Psoas muscle (tissue), 8 donors: ENCODE data around the gene CRB1. TPM values are rescaled to one million over a fixed set of nuclear protein-coding genes. Genes with fewer than 3 reads are reported as not detected.

ENCODE experiments used
- ATAC-seq, 4 donors: fragments of 200-7000 bp; cut with Tn5 transposase; one replicate each; pipeline ENCODE4 v1.9.1; 2020; ENCODE audit warnings: moderate library complexity in 3 of 4, mild to moderate bottlenecking in 2 of 4
- DNase-seq, 2 donors: peaks; one replicate each; pipeline ENCODE4 v3.0.0-alpha.2; 2020
- H3K27ac ChIP-seq: fragments of 200-600 bp; one replicate; pipeline ENCODE4 v1.8.0; 2022
- H3K27me3 ChIP-seq, 3 donors: fragments of 200-600 bp in 1 of 3; one replicate each; pipeline versions ENCODE4 v1.6.1 to v1.8.0; 2013 to 2022; ENCODE audit warnings: low read length in 2 of 3, mild to moderate bottlenecking in 2 of 3, moderate library complexity in 1 of 3; ENCODE audit not compliant: insufficient read depth in 3 of 3
- H3K36me3 ChIP-seq, 2 donors: fragments of 200-600 bp in 1 of 2; one replicate each; pipeline versions ENCODE4 v1.6.1 to v1.8.0; 2013 to 2022; ENCODE audit warnings: low read depth in 1 of 2, mild to moderate bottlenecking in 1 of 2, moderate library complexity in 1 of 2; ENCODE audit not compliant: insufficient read depth in 1 of 2
- H3K4me1 ChIP-seq: fragments of 200-600 bp; one replicate; pipeline ENCODE4 v1.8.0; 2022
- H3K4me3 ChIP-seq: fragments of 200-600 bp; one replicate; pipeline ENCODE4 v1.8.0; 2022; ENCODE audit warnings: mild to moderate bottlenecking
- H3K9me3 ChIP-seq: fragments of 200-600 bp; one replicate; pipeline ENCODE4 v1.8.0; 2022
- WGBS, 3 donors: extraction: QIAGEN DNeasy Blood & Tissue Kit; methylation state at CpG; one replicate each; pipeline versions ENCODE4 v1.1.6 to v1.1.7; 2013; 5-methylcytosine and 5-hydroxymethylcytosine counted together
- intact Hi-C, 2 donors: fragments of 100-400 bp; cut with DNase I; formaldehyde crosslinking; loops; one replicate each; pipeline versions ENCODE4 v1.11.0 to v1.14.2; 2022
- polyA plus RNA-seq, 3 donors: library from polyadenylated mRNA; stranded (reverse); fragments of 200-250 nt; gene quantifications; one replicate each; pipeline ENCODE4 v1.2.3, GENCODE V29; 2013
- total RNA-seq, 4 donors: library from RNA; stranded (reverse); fragmentation: NEBNext Ultra II Directional in 2 of 4; extraction: Animal tissue kit (Norgen Biotek cat#: 25700) in 2 of 4; gene quantifications; one replicate each; pipeline versions ENCODE4 v1.2.1 to v1.2.4, GENCODE V29; 2021 to 2023
- TF ChIP-seq, protein P1 (sequence below): fragments of 200-600 bp; IDR thresholded peaks from one replicate; pipeline ENCODE4 v1.8.0; 2022; ENCODE audit warnings: antibody characterized with exemption
- donor health status: healthy with polysubstance abuse.
- donor health status: DM: no; HTN: no; CAD: no; lungs with moderate emphysema.
- donor health status: Bipolar disorder and iron deficiency.
- donor health status: healthy.
- donor health status: DM: yes; HTN: yes; CAD: no.
- donor health status: DM: no; HTN: no; CAD: no.
- donor health status: DM: no; HTN: no; CAD: no.
- donor health status: DM: yes; HTN: yes; CAD: no.

CRB1 gene
- total and polyA plus RNA-seq, 7 donors = 0.06 to 1.3 (median 0.77) TPM

- ATAC-seq (no peak), DNase-seq (no peak)
- TF ChIP-seq, protein P1, sequence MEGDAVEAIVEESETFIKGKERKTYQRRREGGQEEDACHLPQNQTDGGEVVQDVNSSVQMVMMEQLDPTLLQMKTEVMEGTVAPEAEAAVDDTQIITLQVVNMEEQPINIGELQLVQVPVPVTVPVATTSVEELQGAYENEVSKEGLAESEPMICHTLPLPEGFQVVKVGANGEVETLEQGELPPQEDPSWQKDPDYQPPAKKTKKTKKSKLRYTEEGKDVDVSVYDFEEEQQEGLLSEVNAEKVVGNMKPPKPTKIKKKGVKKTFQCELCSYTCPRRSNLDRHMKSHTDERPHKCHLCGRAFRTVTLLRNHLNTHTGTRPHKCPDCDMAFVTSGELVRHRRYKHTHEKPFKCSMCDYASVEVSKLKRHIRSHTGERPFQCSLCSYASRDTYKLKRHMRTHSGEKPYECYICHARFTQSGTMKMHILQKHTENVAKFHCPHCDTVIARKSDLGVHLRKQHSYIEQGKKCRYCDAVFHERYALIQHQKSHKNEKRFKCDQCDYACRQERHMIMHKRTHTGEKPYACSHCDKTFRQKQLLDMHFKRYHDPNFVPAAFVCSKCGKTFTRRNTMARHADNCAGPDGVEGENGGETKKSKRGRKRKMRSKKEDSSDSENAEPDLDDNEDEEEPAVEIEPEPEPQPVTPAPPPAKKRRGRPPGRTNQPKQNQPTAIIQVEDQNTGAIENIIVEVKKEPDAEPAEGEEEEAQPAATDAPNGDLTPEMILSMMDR = no peak
- Histone ChIP-seq H3K4me3 (no peak overlapping the region), H3K27ac (no peak overlapping the region), H3K36me3 (no peaks in the 10 kb centered on the region), H3K4me1 (no peaks in the 10 kb centered on the region), H3K27me3 (no peaks in the 10 kb centered on the region), H3K9me3 (no peaks in the 10 kb centered on the region)
- intact Hi-C loops = no loop called here
- WGBS, 3 donors = 95 to 97% (median 97%) methylated on average over 14 of the region's 14 CpGs
Measured at GRCh38 chr1:197363855-197364254, 95.8 kb downstream of the CRB1 start.

DNA sequence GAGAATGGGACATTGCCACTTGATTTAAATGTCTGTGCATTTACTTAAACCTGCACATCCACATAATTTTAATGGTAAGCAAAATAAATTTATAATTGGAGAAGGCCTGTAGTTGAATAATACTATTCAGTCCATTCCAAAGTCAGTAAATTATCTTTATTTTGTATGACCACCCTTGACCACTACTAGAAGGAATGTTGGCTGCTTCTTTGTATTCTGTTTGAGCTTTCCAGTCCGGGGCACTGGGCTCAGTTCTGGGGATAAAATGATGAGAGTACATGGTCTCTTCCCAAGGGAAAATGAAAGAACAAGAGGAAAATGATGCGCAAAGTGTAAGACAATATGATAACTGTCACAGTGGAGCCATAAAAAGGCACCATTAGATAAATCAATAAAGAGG, 98.9 kb downstream of the CRB1 start:
- H3K36me3 ChIP-seq = no peaks in the 10 kb centered on the region
- intact Hi-C loops = no loop called here
- no peaks in the 10 kb centered on the region for H3K9me3 ChIP-seq
- H3K4me1 ChIP-seq = no peaks in the 10 kb centered on the region
- DNase-seq = no peak
- ATAC-seq = no peak
- no peak overlapping the region for H3K27ac ChIP-seq
- no peak overlapping the region for H3K4me3 ChIP-seq
- WGBS, 3 donors = 34 to 59% (median 37%) methylated on average over 2 of the region's 2 CpGs
- H3K27me3 ChIP-seq = no peaks in the 10 kb centered on the region
- TF ChIP-seq, protein P1 = no peak

DNA sequence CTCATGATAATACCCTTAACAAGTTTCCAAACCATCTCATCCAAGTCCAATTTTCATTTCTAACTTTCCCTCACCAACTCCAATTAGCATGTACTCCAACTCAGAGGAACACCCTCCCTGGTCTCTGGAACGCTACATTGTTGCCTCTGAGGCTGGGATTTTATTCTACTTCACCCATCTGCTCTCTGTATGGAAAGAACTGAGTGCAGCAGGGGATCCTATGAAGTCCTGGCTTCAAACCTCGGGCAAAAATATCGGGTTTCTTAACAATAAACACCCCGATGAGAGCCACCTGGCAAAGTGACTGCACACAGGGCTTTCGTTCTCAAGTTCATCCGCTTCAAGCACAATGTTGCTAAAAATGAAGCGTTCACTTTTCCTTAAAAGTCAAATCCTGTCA, 99.6 kb downstream of the CRB1 start:
- DNase-seq (no peak), ATAC-seq (no peak)
- no peaks in the 10 kb centered on the region for H3K36me3 ChIP-seq
- no peaks in the 10 kb centered on the region for H3K4me1 ChIP-seq
- 26 to 35% (median 29%) methylated on average over 7 of the region's 7 CpGs for WGBS, 3 donors
- H3K27ac ChIP-seq = no peak overlapping the region
- TF ChIP-seq, protein P1 = no peak
- no peak overlapping the region for H3K4me3 ChIP-seq
- intact Hi-C loops = no loop called here
- no peaks in the 10 kb centered on the region for H3K9me3 ChIP-seq
- H3K27me3 ChIP-seq = no peaks in the 10 kb centered on the region

GRCh38 chr1:197374428-197374827, 106.4 kb downstream of the CRB1 start:
- no peak overlapping the region for H3K27ac ChIP-seq
- ATAC-seq = no peak
- 79 to 100% (median 87%) methylated on average over 1 of the region's 1 CpG for WGBS, 3 donors
- intact Hi-C loops = no loop called here
- DNase-seq = no peak
- no peaks in the 10 kb centered on the region for H3K9me3 ChIP-seq
- H3K36me3 ChIP-seq = no peaks in the 10 kb centered on the region
- H3K27me3 ChIP-seq = no peaks in the 10 kb centered on the region
- no peaks in the 10 kb centered on the region for H3K4me1 ChIP-seq
- TF ChIP-seq, protein P1 = no peak
- no peak overlapping the region for H3K4me3 ChIP-seq

DNA sequence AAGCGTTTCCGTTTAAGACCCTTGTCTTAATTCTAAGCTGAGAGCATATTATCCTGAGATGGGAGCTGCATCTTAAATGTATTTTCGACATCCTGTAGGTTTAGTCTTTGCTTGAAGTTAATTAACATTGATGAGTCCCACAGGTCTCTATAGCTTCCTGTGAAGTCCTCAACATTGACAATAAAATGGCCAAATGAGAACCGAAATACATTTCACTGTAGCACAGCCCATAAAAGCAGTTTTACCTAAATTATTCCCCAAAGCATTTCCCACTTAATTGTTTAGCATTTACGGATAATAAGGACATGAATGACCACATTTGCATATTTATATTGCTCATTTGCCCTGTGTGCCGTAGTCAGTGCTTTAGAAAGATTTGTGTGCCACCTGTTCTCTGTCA, 116.4 kb downstream of the CRB1 start:
- H3K36me3 ChIP-seq = no peaks in the 10 kb centered on the region
- H3K4me3 ChIP-seq = no peak overlapping the region
- TF ChIP-seq, protein P1 = no peak
- H3K4me1 ChIP-seq = no peaks in the 10 kb centered on the region
- H3K27me3 ChIP-seq = no peaks in the 10 kb centered on the region
- no peak overlapping the region for H3K27ac ChIP-seq
- H3K9me3 ChIP-seq = no peaks in the 10 kb centered on the region
- 50 to 57% (median 51%) methylated on average over 6 of the region's 6 CpGs for WGBS, 3 donors
- intact Hi-C loops = no loop called here
- no peak for ATAC-seq
- no peak for DNase-seq
